ENCODE results near the gene PCNP. TPM values are rescaled to one million over a fixed set of nuclear protein-coding genes. Genes with fewer than 3 reads are reported as not detected.

PCNP gene
- total RNA-seq, 2 donors from 2014 or later, result 192 to 214 TPM

- no peaks in the 10 kb centered on the region for H3K27me3 Mint-ChIP-seq (ENCODE audit: insufficient read depth)
- TF ChIP-seq, protein P1, sequence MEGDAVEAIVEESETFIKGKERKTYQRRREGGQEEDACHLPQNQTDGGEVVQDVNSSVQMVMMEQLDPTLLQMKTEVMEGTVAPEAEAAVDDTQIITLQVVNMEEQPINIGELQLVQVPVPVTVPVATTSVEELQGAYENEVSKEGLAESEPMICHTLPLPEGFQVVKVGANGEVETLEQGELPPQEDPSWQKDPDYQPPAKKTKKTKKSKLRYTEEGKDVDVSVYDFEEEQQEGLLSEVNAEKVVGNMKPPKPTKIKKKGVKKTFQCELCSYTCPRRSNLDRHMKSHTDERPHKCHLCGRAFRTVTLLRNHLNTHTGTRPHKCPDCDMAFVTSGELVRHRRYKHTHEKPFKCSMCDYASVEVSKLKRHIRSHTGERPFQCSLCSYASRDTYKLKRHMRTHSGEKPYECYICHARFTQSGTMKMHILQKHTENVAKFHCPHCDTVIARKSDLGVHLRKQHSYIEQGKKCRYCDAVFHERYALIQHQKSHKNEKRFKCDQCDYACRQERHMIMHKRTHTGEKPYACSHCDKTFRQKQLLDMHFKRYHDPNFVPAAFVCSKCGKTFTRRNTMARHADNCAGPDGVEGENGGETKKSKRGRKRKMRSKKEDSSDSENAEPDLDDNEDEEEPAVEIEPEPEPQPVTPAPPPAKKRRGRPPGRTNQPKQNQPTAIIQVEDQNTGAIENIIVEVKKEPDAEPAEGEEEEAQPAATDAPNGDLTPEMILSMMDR (conservative IDR thresholded peaks at IDR 0.05), result no peak
- WGBS, 2 experiments (ENCODE audit: insufficient coverage in 1 of 2, insufficient read length in 1 of 2), result 75 to 80% methylated on average over 7 to 9 of the region's 9 CpGs
- no peak for DNase-seq
- no peak overlapping the region for H3K27ac Mint-ChIP-seq
- no peak overlapping the region for H3K4me3 ChIP-seq (ENCODE audit: low read length)
- H3K36me3 ChIP-seq (ENCODE audit: control insufficient read depth, insufficient read depth, low read length), result peaks cover 19% of the 10 kb centered on the region
- H3K4me1 Mint-ChIP-seq, result peaks cover 9% of the 10 kb centered on the region
- peaks cover 16% of the 10 kb centered on the region for H3K36me3 Mint-ChIP-seq (ENCODE audit: low read depth)
- no peak overlapping the region for H3K4me3 Mint-ChIP-seq
- no peaks in the 10 kb centered on the region for H3K4me1 ChIP-seq (ENCODE audit: control insufficient read depth, insufficient read depth, low read length)
- H3K27ac ChIP-seq (ENCODE audit: low read depth, low read length), result no peak overlapping the region
- no peaks in the 10 kb centered on the region for H3K27me3 ChIP-seq (ENCODE audit: control insufficient read depth, insufficient read depth, low read length, poor library complexity, severe bottlenecking)
- H3K9me3 ChIP-seq (ENCODE audit: control insufficient read depth, low read length), result no peaks in the 10 kb centered on the region
- H3K9ac ChIP-seq (ENCODE audit: extremely low read depth, low read length, poor library complexity, severe bottlenecking), result no peak overlapping the region
- no peaks in the 10 kb centered on the region for H3K9me3 Mint-ChIP-seq
These were observed 2.7 kb upstream of the PCNP start for GRCh38 chr3:101571028-101571895.

GRCh38 chr3:101574388-101575112 lies 570 bp downstream of the PCNP start:
- Histone ChIP-seq H3K4me3 (ENCODE audit: low read length) (peak overlapping the region; percentile 98), H3K27me3 (ENCODE audit: control insufficient read depth, insufficient read depth, low read length, poor library complexity, severe bottlenecking) (no peaks in the 10 kb centered on the region), H3K27ac (ENCODE audit: low read depth, low read length) (peak overlapping the region; percentile 97), H3K9me3 (ENCODE audit: control insufficient read depth, low read length) (no peaks in the 10 kb centered on the region), H3K4me1 (ENCODE audit: control insufficient read depth, insufficient read depth, low read length) (no peaks in the 10 kb centered on the region), H3K36me3 (ENCODE audit: control insufficient read depth, insufficient read depth, low read length) (peaks cover 24% of the 10 kb centered on the region), H3K9ac (ENCODE audit: extremely low read depth, low read length, poor library complexity, severe bottlenecking) (peak overlapping the region; percentile 97)
- H3K9me3 Mint-ChIP-seq, result no peaks in the 10 kb centered on the region
- 0% methylated on average over 13 to 41 of the region's 41 CpGs for WGBS, 2 experiments (ENCODE audit: insufficient coverage in 1 of 2, insufficient read length in 1 of 2)
- TF ChIP-seq, protein P1 (conservative IDR thresholded peaks at IDR 0.05), result no peak
- H3K36me3 Mint-ChIP-seq (ENCODE audit: low read depth), result peaks cover 16% of the 10 kb centered on the region
- no peak for DNase-seq
- H3K4me1 Mint-ChIP-seq, result peaks cover 9% of the 10 kb centered on the region
- H3K27ac Mint-ChIP-seq, result peak overlapping the region; percentile 100
- peak overlapping the region; percentile 93 for H3K4me3 Mint-ChIP-seq
- no peaks in the 10 kb centered on the region for H3K27me3 Mint-ChIP-seq (ENCODE audit: insufficient read depth)

GRCh38 chr3:101577286-101577685 lies 3.3 kb downstream of the PCNP start:
- Mint-ChIP-seq H3K4me3 (no peak overlapping the region), H3K4me1 (peaks cover 9% of the 10 kb centered on the region), H3K27me3 (ENCODE audit: insufficient read depth) (no peaks in the 10 kb centered on the region), H3K36me3 (ENCODE audit: low read depth) (peaks cover 31% of the 10 kb centered on the region), H3K27ac (no peak overlapping the region), H3K9me3 (no peaks in the 10 kb centered on the region)
- Histone ChIP-seq H3K9ac (ENCODE audit: extremely low read depth, low read length, poor library complexity, severe bottlenecking) (no peak overlapping the region), H3K27ac (ENCODE audit: low read depth, low read length) (no peak overlapping the region), H3K4me3 (ENCODE audit: low read length) (peak overlapping the region; percentile 37), H3K36me3 (ENCODE audit: control insufficient read depth, insufficient read depth, low read length) (peaks cover 40% of the 10 kb centered on the region), H3K27me3 (ENCODE audit: control insufficient read depth, insufficient read depth, low read length, poor library complexity, severe bottlenecking) (no peaks in the 10 kb centered on the region), H3K9me3 (ENCODE audit: control insufficient read depth, low read length) (no peaks in the 10 kb centered on the region), H3K4me1 (ENCODE audit: control insufficient read depth, insufficient read depth, low read length) (no peaks in the 10 kb centered on the region)
- DNase-seq, result no peak
- TF ChIP-seq, protein P1 (conservative IDR thresholded peaks at IDR 0.05), result no peak
- WGBS, 2 experiments (ENCODE audit: insufficient coverage in 1 of 2, insufficient read length in 1 of 2), result 91 to 97% methylated on average over 6 of the region's 6 CpGs
